DMS53 (cell line): ENCODE data around the gene CCNL2.
"Not testable (repeated sequence)": the region's sequence is repeated elsewhere in the genome, so short reads cannot be mapped to it uniquely, and the experiment has no call there.

Source experiments
- DNase-seq: peaks from one replicate; lab custom pipeline; 2025; lab: John Stamatoyannopoulos, UW

CCNL2 gene

GRCh38 chr1:1373051-1373814, 25.9 kb downstream of the CCNL2 start:
- DNase-seq = no peak

GRCh38 chr1:1371746-1372711, 27.1 kb downstream of the CCNL2 start:
- peak; percentile 92 for DNase-seq

- DNase-seq = no peak
Observed at GRCh38 chr1:1371364-1371745, 27.8 kb downstream of the CCNL2 start.

- DNase-seq = no peak
Observed at GRCh38 chr1:1370771-1371300, 28.3 kb downstream of the CCNL2 start.

GRCh38 chr1:1370094-1370493, 29.0 kb downstream of the CCNL2 start:
- DNase-seq = not testable (repeated sequence)

GRCh38 chr1:1367315-1367714, 31.8 kb downstream of the CCNL2 start:
- DNase-seq = no peak

- DNase-seq = no peak
Observed at GRCh38 chr1:1366699-1367066, 32.5 kb downstream of the CCNL2 start.

GRCh38 chr1:1365875-1366698, 33.0 kb downstream of the CCNL2 start:
- DNase-seq = no peak

- DNase-seq = peak; percentile 37
Observed at GRCh38 chr1:1364266-1364665, 34.9 kb downstream of the CCNL2 start.

- peak; percentile 65 for DNase-seq
Observed at GRCh38 chr1:1361982-1362423, 37.1 kb downstream of the CCNL2 start.

GRCh38 chr1:1361233-1361981, 37.7 kb downstream of the CCNL2 start:
- DNase-seq = no peak

- DNase-seq = no peak
Observed at GRCh38 chr1:1360506-1361169, 38.5 kb downstream of the CCNL2 start.

GRCh38 chr1:1359664-1360468, 39.3 kb downstream of the CCNL2 start:
- peak; percentile 37 for DNase-seq

GRCh38 chr1:1359308-1359663, 39.8 kb downstream of the CCNL2 start:
- no peak for DNase-seq

- no peak for DNase-seq
Observed at GRCh38 chr1:1358433-1359271, 40.5 kb downstream of the CCNL2 start, which contains the start of gene MXRA8. Gene MXRA8 (minus strand): TSS chr1:1358555. CDS start chr1:1358504, 51 bp downstream.

GRCh38 chr1:1357871-1358432, 41.2 kb downstream of the CCNL2 start:
- DNase-seq = no peak

GRCh38 chr1:1356796-1357401, 42.2 kb downstream of the CCNL2 start:
- peak; percentile 51 for DNase-seq
